Testis (tissue), 3 donors: ENCODE measurements around the gene MESD. TPM values are rescaled to one million over a fixed set of nuclear protein-coding genes. Genes with fewer than 3 reads are reported as not detected.

Experiments used
- DNase-seq: peaks from one replicate; pipeline ENCODE4 v3.0.0-alpha.2; 2019
- H3K27ac ChIP-seq, 2 donors: fragments of 200-600 bp; sonication (generic); one replicate each; pipeline ENCODE4 v1.5.1; 2019
- H3K27me3 ChIP-seq: fragments of 200-600 bp; sonication (generic); one replicate; pipeline ENCODE4 v1.5.1; 2019
- H3K36me3 ChIP-seq: fragments of 200-600 bp; sonication (generic); one replicate; pipeline ENCODE4 v1.5.1; 2017; ENCODE audit warnings: low read depth; ENCODE audit errors: missing control alignments
- H3K4me1 ChIP-seq: fragments of 200-600 bp; sonication (generic); one replicate; pipeline ENCODE4 v1.5.1; 2019
- H3K4me3 ChIP-seq, 2 donors: fragments of 200-600 bp; sonication (generic); one replicate each; pipeline ENCODE4 v1.5.1; 2017 to 2019
- H3K9me3 ChIP-seq: fragments of 200-600 bp; sonication (generic); one replicate; pipeline ENCODE4 v1.5.1; 2017
- CTCF ChIP-seq, 3 experiments: fragments of 450-650 bp in 2 of 3; fragments of 200-600 bp in 1 of 3; sonication (generic) in 1 of 3; IDR thresholded peaks; one replicate each; pipeline ENCODE4 v1.5.1; 2016 to 2019; ENCODE audit warnings: antibody characterized with exemption in 3 of 3, mild to moderate bottlenecking in 2 of 3, moderate library complexity in 1 of 3
- POLR2A ChIP-seq: fragments of 450-650 bp; IDR thresholded peaks from one replicate; pipeline ENCODE4 v1.6.1; 2017; ENCODE audit warnings: antibody characterized with exemption, mild to moderate bottlenecking, moderate library complexity
- WGBS, 2 donors: methylation state at CpG; one replicate each; pipeline ENCODE4 v1.1.5; 2018; 5-methylcytosine and 5-hydroxymethylcytosine counted together
- intact Hi-C: fragments of 100-400 bp; cut with DNase I; formaldehyde crosslinking; loops from one replicate; pipeline ENCODE4 v1.15.1; 2023; ENCODE audit warnings: low total_unique reads
- polyA plus RNA-seq: library from polyadenylated mRNA; stranded (reverse); fragments of 350-450 nt; fragmentation: Illumina TruSeq; extraction: RNeasy Lipid Tissue Mini Kit (QIAGEN cat#74804); gene quantifications from one replicate; pipeline ENCODE4 v1.2.3, GENCODE V29; 2014; ENCODE audit warnings: low read depth, low replicate concordance; ENCODE audit not compliant: insufficient read depth
- total RNA-seq, 2 donors: library from RNA; depleted of rRNA; stranded (reverse); fragments of >200 nt; gene quantifications; one replicate each; pipeline ENCODE4 v1.2.3, GENCODE V29; 2016

Gene MESD
- total and polyA plus RNA-seq, 3 donors from 2014 or later, result 26.0 to 39.8 (median 38.5) TPM

GRCh38 chr15:80942746-80943565, 46.7 kb downstream of the MESD start:
- H3K4me1 ChIP-seq, result no peaks in the 10 kb centered on the region
- intact Hi-C loops, result no loop called here
- TF ChIP-seq POLR2A (no peak), CTCF (IDR thresholded peaks at IDR 0.05) (no peak)
- H3K27me3 ChIP-seq, result no peaks in the 10 kb centered on the region
- no peak overlapping the region for H3K4me3 ChIP-seq
- 77 to 84% methylated on average over 10 to 16 of the region's 16 CpGs for WGBS, 2 donors
- DNase-seq, result peak; percentile 71
- H3K36me3 ChIP-seq, result no peaks in the 10 kb centered on the region
- H3K27ac ChIP-seq, result no peak overlapping the region
- H3K9me3 ChIP-seq, result no peaks in the 10 kb centered on the region

GRCh38 chr15:80942266-80942665, 47.4 kb downstream of the MESD start:
- H3K4me1 ChIP-seq, result no peaks in the 10 kb centered on the region
- H3K27ac ChIP-seq, result no peak overlapping the region
- no peaks in the 10 kb centered on the region for H3K36me3 ChIP-seq
- DNase-seq, result no peak
- WGBS, 2 donors, result 82 to 84% methylated on average over 7 of the region's 7 CpGs
- no peaks in the 10 kb centered on the region for H3K9me3 ChIP-seq
- intact Hi-C loops, result no loop called here
- TF ChIP-seq CTCF (IDR thresholded peaks at IDR 0.05), result no peak
- TF ChIP-seq POLR2A, result no peak
- H3K27me3 ChIP-seq, result no peaks in the 10 kb centered on the region
- no peak overlapping the region for H3K4me3 ChIP-seq

GRCh38 chr15:80940851-80941250, 48.8 kb downstream of the MESD start:
- Histone ChIP-seq H3K4me1 (no peaks in the 10 kb centered on the region), H3K27ac (no peak overlapping the region), H3K36me3 (no peaks in the 10 kb centered on the region), H3K27me3 (no peaks in the 10 kb centered on the region), H3K4me3 (no peak overlapping the region), H3K9me3 (no peaks in the 10 kb centered on the region)
- TF ChIP-seq CTCF (IDR thresholded peaks at IDR 0.05) (no peak), POLR2A (no peak)
- 95 to 96% methylated on average over 6 of the region's 6 CpGs for WGBS, 2 donors
- intact Hi-C loops, result no loop called here
- DNase-seq, result no peak

GRCh38 chr15:80940331-80940730, 49.3 kb downstream of the MESD start:
- intact Hi-C loops, result no loop called here
- H3K4me3 ChIP-seq, result no peak overlapping the region
- H3K27me3 ChIP-seq, result no peaks in the 10 kb centered on the region
- H3K36me3 ChIP-seq, result no peaks in the 10 kb centered on the region
- DNase-seq, result no peak
- TF ChIP-seq POLR2A, result no peak
- no peak for TF ChIP-seq CTCF (IDR thresholded peaks at IDR 0.05)
- H3K27ac ChIP-seq, result no peak overlapping the region
- 89 to 94% methylated on average over 3 to 4 of the region's 4 CpGs for WGBS, 2 donors
- no peaks in the 10 kb centered on the region for H3K4me1 ChIP-seq
- H3K9me3 ChIP-seq, result no peaks in the 10 kb centered on the region

GRCh38 chr15:80939216-80939615, 50.4 kb downstream of the MESD start:
- 96 to 99% methylated on average over 3 of the region's 3 CpGs for WGBS, 2 donors
- intact Hi-C loops, result no loop called here
- Histone ChIP-seq H3K9me3 (no peaks in the 10 kb centered on the region), H3K36me3 (no peaks in the 10 kb centered on the region), H3K4me1 (no peaks in the 10 kb centered on the region), H3K27me3 (no peaks in the 10 kb centered on the region), H3K27ac (no peak overlapping the region), H3K4me3 (no peak overlapping the region)
- TF ChIP-seq POLR2A (no peak), CTCF (IDR thresholded peaks at IDR 0.05) (no peak)
- no peak for DNase-seq
